DMS 273 (cell line): ENCODE results near the gene ARNT2.

Source experiments
- DNase-seq: peaks from one replicate; lab custom pipeline; 2025; ENCODE audit not compliant: unreplicated experiment; lab: John Stamatoyannopoulos, UW

ARNT2 gene

DNA sequence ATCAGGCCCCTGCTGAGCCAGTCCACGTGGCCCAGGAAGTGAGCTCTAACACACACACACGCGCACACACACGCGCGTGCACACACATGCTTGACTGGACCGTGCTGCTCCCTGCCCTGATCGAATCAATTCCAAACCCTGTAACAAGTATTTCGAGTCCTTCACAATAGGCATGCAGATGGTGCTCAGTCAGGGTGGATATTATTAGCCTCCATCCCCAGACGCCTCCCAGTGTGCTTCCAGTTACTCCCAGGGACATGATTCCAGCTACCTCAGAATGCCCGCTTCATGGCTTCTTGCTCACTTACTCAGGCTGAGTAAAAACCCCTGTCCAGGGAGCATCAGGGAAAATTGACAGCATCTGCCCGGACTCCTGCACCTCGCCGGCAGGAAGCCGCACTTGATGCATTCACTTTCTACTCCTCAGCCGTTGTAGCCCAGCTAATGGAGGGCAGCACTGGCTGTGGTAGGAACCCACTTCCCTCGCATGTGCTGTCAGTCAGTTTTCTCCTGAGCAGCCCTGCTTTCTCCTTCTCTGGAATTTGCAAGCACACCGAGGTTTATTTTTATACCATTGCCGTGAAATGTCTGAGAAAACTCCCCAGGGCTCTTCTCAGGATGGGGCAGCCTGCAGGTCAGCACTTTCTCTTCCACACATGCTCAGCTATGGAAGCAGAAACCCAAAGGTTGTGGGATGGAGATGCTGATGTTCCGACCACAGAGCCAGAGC, 164.9 kb downstream of the ARNT2 start:
- no peak for DNase-seq

DNA sequence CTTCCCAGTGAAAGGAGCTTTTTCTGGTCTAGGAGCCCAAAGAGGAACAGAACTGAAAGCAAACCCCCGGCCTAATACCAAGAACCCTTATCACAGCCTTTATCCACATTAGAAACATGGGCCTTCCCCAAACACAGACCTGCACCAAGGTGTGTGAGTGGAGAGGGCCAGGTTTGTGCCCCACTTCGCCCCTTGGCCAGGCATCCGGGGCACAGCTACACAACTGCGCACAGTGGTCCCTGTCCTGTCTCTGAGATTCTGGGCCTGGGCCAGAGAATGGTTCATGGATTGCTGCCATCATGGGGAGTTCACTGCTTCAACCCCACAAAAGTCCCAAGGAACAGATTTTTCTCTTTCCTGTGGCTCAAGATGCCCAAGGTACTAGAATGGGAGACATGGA, 165.5 kb downstream of the ARNT2 start:
- DNase-seq: no peak

DNA sequence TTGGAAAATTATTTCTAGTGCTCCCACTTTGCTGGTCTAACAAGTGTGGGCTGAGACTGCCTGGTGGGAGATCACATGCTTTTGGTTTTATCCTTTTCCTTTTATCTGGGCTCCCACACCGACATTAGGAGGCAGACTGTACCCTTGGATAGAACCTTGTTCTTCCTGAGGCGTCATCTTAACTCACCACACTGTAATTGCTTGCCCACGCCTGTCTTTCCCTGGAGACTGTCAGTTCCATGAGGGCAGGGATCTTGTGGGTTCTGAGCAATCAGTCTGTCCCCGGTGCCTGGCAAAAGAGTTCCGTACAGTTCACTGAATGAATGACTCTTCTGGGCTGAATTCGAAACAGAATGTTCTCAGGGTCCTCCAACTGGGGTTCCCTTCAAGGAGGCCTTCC, 166.4 kb downstream of the ARNT2 start:
- no peak for DNase-seq

DNA sequence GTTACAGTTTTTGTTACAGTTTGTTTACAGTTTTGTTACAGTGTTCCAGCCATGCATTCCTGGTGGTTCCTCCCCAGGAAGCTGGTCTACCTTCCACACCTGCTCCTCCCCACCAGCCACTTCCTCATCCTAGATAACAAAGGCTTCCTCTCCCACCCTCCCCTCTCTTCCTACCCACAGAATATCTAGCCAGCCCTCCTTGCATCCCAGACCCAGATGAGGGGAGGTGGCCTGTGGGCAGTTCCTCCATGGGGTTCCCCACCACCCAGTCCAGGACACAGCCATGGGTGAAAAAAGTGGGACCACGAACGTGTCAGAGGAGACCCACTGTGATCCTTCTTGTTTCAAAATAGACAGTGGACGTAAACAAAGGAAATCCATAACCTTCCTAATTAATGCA, 168.2 kb downstream of the ARNT2 start:
- no peak for DNase-seq

DNA sequence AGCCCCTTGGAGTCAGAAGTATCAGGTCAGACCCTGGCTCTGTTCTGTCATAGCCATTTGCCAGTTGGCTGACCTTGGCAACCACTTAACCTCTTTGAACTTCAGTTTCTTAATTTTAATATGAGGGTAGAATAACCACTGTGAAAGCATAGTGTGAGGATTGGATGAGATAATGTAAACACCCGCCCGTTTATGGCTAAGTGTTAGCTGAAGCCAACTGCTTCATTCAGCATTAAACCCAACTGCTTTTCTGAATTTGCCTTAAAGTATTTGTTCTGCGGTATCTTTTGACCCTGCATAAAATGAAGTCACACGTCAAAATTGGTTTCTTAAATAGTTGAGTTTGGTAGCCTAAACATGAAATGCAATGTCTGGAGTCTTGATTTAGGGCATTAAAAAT, 169.4 kb downstream of the ARNT2 start:
- no peak for DNase-seq

DNA sequence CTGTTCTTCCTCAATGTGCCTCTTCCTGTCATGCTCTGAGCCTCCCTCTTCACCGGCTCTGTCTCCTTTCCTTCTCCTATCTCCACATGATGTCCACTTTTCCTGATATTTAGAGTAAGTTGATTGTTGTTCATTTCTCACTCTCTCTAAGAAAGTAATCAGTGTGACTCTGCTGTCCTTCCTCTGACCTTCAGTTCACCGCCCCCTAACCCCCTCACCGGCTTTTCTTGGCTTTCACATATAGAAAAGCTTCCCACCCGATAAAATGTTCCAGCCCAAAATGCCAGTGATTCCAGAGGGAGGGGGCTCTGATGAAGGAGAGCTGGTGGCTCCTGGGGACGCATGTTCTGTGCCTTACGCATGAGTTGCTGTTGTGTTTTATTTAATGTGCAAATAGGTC, 170.4 kb downstream of the ARNT2 start:
- no peak for DNase-seq

DNA sequence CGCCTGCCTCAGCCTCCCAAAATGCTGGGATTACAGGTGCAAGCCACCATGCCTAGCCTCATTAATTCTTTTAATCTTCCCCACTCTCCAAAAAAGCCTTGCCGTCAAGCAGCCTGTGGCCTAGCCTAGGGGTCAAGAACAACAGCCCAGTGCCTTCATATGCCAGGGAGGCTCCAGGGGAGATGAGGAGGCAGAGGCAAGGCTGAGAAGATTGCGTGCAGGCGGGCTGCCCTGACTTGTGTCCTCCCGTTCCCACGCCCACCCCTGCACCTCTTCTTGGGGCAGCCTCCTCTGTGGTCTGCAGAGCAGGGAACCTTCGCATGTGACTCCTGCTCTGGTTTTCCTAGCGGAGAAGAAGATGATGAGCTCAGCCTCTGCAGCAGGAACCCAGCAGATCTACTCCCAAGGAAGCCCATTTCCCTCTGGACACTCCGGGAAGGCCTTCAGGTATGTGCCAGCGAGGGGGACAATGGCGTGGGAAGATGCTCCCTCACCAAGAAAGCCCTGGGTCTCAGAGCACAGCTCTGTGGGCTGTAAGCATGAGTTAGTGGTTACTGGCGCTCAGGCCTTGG, 172.4 kb downstream of the ARNT2 start:
- no peak for DNase-seq

DNA sequence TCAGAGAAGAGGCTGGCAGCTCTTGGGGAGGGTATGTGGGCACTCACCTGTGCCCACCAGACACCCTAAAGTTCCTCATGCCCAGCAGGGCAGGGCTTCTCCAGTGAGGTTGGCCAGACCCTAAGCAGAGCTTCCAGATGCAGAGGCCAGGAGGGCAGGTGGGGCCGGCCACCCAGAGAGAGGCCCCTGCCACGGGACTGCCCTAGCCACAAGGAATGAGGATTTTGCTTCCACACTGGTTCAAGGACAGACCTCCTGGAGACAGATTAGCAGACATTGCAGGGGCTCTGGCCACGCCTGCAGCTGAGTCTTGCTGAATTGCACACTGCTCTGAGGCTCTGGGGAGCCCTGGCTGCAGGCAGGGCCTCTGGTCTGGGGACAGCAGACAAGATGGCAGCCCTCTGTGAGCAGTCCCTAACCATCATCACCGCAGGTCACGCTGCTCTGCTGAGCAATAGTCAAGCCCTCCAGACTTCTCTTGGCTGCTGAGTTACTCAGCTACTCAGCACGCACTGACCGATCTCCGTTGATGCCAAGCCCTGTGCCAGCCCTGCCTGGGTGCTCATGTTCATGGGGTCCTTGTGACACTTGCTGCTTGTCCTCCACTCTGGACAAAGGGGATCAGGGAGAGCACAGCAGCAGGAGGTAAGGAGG, 173.5 kb downstream of the ARNT2 start:
- DNase-seq: no peak

DNA sequence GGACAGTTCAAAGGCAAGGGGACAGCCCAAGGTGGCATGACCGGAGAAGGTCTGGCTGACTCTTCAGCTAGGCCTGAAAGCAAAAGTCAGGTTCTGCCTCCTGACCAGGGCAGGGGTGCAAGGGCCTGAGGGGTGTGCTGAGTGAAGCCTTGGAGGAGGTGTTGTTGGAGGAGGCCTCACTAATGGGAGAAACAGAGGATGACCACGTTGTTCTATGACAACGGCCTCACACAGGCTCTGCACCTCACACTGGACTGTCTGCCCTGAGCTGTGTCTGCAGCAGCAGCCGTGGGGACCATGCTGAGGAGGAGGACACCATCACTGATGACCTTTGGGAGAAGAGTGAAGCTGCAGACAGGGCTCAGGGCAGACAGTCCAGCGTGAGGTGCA, 174.0 kb downstream of the ARNT2 start:
- DNase-seq: no peak

DNA sequence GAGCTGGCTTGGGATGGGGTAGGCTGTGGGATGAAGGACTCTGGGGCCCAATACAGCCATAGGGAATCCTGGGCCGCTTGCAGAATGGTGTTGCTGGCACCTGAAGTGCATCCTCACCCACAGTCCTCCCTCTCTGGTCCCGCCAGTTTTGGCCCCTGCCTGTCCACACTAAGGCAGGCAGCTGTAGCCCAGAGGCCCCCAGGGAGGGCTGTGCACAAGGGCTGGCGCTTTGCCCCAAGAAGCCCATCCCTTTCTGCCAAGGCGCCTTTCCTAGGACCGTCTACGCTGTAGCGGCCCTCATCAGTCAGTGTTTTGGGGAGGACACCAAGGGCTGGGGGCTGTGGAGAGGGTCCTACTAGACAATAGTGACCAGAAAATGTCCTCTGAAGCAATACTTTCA, 174.7 kb downstream of the ARNT2 start:
- DNase-seq: no peak

DNA sequence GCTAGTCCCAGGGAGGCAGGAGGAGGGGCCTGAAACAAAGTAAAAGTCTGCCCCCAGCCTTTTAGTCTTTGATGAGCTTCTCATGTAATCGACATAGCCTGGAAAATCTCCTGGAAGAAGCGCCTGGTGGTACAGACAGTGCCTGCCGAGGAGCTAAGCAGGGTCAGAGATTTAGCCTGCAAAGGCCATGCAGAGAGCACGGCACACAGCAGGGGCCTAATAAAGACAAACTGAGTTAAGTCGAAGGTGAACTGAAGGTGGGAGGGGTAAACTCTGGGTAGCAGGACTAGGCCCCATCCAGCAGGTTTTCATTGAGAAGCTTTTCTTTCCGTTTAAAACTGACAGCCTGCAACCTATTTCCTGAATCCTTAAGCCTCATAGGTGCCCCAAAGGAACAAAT, 175.4 kb downstream of the ARNT2 start:
- no peak for DNase-seq

DNA sequence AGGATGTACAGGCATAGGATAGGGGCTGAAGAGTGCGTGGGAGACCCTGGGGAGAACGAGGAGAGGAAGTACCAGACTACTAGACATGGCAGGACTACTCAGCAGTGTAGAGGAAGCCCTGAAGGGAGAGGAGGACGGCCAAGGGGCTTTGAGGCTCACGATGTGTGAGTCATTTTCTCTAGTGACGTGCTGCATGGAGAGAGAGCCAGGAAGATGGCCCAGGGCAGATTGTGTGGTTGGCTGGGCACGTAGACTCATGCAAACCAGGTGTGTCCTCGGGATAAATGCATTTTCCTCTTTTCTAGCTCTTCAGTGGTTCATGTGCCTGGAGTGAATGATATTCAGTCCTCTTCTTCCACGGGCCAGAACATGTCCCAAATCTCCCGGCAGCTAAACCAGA, 175.9 kb downstream of the ARNT2 start:
- DNase-seq: no peak

DNA sequence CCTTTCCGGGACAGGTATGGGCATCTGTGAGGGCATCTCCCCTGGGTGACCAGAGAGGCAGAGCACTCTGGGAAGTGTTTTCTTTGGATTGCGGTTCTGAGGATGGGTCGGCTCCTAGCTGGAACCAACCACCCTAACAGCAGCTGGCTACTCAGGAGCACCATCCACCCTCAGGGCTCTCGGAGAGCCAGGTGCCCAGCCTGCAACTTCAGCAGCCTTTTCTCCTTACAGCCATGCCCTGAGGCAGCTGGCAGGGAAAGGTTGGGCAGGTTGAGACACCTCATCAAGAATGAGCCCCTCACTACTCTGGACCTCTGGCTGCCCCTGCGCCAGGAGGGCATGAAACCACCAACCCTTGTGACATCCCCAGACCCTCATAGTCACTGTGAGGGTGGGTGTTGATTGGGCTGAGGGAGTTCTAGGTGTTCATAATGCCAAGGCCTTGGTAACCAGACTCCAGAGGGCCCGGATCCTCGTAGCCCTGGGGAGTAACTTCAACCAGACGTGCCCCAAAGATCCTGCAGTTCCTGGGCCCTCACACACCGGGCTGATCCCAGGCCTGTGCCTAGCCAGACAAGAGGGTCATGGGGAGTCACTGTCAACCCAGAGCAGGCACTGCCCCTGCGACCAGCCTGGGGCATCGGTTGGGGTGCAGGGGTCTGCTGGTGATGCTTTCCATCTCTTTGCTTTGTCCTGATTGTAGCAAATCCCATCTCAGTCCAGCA, 176.5 kb downstream of the ARNT2 start:
- no peak for DNase-seq

DNA sequence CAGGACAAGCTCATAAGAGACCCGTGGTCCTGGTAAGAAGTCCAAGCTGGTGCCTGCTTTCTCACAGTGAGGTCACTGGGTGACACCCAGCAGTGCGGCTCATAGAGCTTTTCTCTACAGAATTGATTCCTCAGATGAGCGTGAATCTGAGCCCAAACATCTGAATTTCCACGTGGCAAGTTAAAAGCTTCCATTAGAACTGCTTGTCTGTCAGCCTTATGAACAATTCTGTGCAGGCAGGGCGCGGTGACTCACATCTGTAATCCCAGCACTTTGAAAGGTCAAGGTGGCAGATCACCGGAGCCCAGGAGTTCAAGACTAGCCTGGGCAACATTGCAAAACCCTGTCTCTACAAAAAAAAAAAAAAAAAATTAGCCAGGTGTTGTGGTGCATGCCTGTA, 177.8 kb downstream of the ARNT2 start:
- DNase-seq: no peak

DNA sequence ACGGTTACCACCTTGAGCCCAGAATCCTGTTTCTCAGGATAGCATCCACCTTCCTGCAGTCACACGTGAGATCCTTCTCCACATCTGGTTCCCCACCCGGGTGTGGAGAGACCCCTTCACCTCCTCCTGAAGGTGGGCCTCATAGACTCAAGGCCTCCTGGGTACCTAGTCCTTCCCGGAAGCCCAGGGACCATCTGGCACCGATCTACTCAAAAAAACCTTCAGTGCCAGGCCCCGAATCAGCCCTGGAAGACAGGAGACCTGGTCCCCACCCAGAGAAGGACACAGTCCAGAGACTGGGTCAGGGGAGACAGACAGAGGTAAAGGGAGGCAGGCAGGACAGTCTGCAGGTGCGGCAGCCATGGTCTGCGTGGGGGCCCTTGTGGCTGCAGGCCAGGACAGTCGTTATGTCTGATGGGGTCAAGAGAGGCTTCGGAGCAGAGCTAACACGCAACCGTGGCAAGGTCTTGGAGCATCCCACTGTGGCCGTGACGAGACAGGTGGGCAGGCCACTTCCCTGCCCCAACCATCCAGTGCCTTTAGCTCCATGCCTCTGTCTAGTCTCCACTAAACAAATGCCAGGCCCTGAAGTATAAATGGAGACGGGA, 178.7 kb downstream of the ARNT2 start:
- no peak for DNase-seq

DNA sequence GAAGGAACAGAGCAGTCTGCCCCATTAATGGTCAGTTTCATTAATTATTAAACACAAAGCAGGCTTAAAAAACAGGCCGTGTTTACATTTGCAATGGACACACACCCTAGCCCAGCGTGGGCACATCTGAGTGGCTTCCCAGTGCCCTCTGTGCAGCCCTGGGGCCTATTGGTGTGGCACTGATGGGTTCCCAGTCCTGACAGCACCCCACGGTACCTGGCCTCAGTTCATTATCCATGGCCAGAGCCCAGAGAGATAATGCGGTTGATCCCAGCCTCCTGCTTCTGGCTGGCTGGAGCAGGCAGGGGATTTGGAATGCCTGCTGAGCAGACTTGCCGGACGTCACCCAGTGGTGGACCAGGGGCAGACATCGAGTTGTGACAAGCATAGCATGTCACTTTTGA, 180.4 kb downstream of the ARNT2 start:
- no peak for DNase-seq

DNA sequence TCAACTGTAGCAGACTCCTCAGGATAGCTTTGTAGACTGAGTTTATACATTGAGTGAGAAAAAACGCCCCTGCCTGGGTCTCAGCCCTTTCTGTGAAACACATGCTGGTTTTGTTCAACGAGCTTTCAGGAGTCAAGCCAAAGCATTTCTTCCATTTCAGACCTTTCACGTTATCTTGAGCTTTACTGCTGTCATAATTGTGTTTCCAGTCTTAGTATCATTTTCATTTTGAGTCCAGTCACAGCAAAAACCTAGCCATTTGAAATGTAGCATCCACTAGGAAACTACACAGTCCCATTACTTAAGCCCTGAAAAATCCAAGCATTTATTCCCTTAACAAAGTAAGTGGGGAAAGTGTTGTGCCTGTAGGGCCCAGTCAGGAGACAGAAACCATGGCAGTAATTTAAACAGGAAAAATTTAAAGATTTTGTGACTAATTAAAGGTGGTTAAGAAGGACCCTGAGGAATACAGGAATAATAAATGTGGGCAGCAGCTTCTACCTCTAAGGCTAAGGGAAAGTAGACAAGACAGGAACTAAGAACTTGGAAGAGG, 180.9 kb downstream of the ARNT2 start:
- no peak for DNase-seq

DNA sequence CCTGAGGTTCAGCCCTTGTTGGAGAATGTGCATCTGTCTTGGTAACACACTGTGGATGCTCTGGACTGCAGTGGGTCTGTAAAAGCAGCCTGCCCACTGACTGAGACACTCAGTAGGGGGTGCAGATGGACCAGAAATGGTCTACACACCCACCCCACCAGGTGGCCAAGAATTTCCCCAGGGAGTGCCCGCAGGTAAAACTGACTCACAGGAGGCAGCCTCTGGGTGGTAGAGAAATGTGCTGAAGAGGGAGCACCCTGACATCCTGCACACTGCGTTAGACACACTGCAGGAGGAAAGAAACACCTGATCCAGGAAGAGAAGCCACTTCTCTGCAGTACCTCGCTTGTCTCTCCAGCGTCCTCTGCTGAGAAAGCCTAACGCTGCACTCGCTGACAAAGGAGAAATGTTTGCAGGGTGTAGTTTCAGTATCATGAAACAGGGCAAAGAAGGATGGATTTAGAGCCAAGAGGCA, 181.4 kb downstream of the ARNT2 start:
- no peak for DNase-seq

DNA sequence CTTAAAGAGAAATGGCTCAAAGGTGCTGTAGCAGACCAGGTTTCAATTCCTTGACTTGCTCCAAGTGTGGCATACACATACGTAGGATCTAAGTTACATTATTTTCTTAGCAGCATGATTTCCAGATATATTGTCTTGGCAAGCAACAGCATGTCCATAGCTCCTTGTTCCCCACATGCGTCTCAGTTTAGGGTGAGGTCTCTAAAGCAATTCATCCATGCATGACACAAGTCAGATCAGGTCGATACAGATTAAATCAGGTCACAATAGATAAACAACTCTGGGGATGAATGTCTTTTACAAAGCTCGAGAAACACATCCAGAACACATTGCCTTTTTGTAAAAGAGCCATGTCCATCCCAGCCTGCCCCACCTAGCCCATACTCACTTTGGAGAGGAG, 182.0 kb downstream of the ARNT2 start:
- no peak for DNase-seq

DNA sequence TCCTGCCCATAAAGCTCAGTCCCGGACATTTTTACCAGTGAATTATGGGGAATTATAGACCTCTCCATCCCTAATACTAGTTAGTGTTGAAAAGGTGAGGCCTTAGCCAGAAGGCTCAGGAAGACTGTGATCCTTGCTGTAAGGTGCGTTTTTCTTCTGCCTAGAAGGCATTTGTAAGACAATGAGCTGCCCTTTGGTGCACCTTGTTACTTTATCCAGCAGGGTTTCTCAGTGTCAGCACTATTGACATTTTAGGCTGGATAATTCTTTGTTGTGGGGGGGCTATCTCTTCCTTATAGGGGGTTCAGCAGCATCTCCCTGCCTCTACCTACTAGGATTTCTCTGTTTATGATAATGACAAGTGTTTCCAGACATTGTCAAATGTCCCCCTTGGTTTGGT, 182.8 kb downstream of the ARNT2 start:
- no peak for DNase-seq

DNA sequence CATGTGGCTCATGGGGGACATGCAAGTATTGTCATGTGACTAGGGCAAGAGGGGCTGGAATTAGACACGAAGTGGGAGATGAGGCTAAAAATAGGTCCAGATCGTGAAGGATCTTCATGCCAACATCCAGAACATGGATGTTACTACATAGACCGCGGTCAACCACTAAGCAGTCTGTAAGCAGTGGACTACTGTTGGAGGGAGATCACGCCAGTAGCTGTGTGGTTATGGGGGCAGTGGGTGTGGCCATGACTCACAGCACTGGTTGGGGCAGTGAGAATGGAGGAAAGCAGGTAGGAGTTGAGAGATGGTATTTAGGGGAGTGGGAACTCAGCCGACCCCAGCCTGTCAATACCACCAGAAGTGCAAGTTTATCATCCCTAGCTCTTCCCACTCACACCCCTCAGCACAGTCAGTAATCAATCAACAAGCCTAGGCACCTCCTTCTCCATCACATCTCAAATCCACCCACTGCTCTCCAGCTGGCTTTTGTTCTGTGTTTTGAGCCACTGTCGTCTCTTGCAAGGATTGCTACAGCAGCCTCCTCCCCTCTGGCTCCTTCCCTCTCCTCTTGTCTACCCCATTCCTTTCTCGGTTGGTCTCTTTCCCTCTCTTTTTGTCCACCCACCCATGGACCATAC, 183.8 kb downstream of the ARNT2 start:
- DNase-seq: no peak
